Loucy (cell line): ENCODE results near the gene MPRIP.

Experiments
- EZH2phosphoT487 ChIP-seq: fragments of 200-600 bp; IDR thresholded peaks from 2 replicates; pipeline ENCODE4 v1.6.1; 2018; ENCODE audit warnings: antibody characterized with exemption, mild to moderate bottlenecking, moderate library complexity, borderline replicate concordance
- TF ChIP-seq, protein P1 (sequence below): fragments of 200-600 bp; sonication (generic); conservative IDR thresholded peaks from 2 replicates; pipeline ENCODE4 v1.5.1; 2014; ENCODE audit warnings: mild to moderate bottlenecking, antibody characterized with exemption, low read length

DNA sequence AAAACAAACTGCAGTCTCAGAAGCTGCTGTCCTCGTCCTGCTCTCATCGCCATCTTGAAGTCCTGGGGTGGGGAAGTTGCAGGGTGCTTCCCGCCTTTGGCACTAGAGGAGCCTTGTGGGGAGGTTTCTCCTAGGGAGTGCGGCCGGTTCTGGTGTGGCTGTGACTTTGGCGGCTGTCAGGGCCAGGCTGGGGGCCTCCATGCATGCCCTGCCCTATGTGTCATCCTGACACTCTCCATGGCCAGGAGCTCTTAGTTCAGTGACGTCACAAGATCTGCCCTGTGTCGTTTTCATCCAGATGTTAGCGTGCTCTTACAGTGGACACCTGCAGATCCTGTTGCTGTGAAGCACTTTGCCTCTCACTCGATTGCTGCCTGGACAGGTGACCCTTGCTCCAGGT lies 114.3 kb downstream of the MPRIP start:
- TF ChIP-seq, protein P1, sequence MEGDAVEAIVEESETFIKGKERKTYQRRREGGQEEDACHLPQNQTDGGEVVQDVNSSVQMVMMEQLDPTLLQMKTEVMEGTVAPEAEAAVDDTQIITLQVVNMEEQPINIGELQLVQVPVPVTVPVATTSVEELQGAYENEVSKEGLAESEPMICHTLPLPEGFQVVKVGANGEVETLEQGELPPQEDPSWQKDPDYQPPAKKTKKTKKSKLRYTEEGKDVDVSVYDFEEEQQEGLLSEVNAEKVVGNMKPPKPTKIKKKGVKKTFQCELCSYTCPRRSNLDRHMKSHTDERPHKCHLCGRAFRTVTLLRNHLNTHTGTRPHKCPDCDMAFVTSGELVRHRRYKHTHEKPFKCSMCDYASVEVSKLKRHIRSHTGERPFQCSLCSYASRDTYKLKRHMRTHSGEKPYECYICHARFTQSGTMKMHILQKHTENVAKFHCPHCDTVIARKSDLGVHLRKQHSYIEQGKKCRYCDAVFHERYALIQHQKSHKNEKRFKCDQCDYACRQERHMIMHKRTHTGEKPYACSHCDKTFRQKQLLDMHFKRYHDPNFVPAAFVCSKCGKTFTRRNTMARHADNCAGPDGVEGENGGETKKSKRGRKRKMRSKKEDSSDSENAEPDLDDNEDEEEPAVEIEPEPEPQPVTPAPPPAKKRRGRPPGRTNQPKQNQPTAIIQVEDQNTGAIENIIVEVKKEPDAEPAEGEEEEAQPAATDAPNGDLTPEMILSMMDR: no peak
- TF ChIP-seq EZH2phosphoT487: no peak
